Measurements from ENCODE around the gene CAPN12.
"Not testable (repeated sequence)": the region's sequence is repeated elsewhere in the genome, so short reads cannot be mapped to it uniquely, and the experiment has no call there.

CAPN12 gene

DNA sequence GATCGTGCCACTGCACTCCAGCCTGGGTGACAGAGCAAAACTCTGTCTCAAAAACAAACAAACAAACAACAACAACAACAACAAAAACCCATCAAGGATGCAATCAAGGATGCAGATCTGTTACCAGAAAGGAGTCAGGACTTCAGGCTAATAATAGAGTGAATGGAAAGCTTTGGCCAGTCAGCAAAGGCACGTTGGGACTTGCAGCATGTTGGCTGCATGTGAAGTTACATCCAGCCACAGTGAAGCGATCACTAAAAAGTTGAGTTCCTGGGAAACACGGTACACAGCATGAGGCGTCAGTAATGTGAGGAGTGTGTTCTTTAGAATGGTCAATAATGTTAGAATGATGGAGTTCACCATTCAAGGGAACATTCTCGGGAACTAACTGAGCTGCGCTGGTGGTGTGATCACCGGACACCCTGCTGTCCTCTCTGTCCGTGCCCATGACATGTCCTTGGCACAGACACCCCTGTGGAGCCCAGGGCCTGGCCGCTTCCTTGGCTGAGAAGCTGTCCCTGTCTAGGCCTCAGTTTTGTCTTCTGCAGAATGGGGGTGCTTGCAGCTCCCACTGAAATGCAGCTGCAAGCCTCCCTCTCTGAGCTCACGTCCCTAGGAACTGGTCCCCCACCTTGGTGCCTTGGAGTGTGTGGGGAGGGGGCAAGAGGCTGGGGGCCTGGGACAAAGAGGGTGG, 42.4 kb upstream of the CAPN12 start:
- TF ChIP-seq, protein P1, sequence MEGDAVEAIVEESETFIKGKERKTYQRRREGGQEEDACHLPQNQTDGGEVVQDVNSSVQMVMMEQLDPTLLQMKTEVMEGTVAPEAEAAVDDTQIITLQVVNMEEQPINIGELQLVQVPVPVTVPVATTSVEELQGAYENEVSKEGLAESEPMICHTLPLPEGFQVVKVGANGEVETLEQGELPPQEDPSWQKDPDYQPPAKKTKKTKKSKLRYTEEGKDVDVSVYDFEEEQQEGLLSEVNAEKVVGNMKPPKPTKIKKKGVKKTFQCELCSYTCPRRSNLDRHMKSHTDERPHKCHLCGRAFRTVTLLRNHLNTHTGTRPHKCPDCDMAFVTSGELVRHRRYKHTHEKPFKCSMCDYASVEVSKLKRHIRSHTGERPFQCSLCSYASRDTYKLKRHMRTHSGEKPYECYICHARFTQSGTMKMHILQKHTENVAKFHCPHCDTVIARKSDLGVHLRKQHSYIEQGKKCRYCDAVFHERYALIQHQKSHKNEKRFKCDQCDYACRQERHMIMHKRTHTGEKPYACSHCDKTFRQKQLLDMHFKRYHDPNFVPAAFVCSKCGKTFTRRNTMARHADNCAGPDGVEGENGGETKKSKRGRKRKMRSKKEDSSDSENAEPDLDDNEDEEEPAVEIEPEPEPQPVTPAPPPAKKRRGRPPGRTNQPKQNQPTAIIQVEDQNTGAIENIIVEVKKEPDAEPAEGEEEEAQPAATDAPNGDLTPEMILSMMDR (conservative IDR thresholded peaks at IDR 0.05; ENCODE audit: control insufficient read depth, insufficient read depth, low read depth, low read length), result no peak
- no peak for DNase-seq (ENCODE audit: low read depth)
- H3K4me3 ChIP-seq (ENCODE audit: control insufficient read depth, low read depth, low read length), result no peak overlapping the region

DNA sequence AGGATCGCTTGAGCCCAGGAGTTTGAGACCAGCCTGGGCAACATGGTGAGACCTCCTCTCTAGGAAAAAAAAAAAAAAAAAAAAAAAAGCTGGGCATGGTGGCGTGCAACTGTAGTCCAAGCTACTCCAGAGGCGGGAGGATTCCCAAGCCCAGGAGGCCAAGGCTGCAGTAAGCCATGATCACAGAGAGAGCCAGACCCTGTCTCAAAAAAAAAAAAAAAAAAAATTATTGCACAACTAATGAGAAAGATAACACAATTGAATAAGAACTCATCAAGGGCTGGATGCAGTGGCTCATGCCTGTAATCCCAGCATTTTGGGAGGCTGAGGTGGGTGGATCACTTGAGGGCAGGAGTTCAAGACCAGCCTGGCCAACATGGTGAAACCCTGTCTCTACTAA, 41.8 kb upstream of the CAPN12 start:
- H3K4me3 ChIP-seq (ENCODE audit: control insufficient read depth, low read depth, low read length); DNase-seq (ENCODE audit: low read depth): not testable (repeated sequence)

DNA sequence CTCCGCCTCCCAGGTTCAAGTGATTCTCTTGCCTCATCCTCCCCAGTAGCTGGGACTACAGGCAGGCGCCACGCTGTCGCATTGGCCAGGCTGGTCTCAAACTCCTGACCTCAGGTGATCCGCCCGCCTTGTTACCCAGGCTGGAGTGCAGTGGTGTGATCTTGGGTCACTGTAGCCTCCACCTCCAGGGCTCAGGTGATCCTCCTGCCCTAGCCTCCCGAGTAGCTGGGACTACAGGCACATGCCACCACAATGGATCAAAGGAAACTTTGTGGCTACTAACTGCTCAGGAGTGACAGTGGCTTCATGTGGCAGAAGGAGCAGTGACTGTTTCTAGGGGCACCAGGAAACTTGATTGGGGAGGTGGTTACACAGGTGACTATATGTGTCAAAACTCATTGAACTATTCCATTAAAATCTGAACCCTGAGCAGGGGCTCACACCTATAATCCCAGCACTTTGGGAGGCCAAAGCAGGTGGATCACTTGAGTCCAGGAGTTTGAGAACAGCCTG, 41.0 kb upstream of the CAPN12 start:
- no peak for DNase-seq (ENCODE audit: low read depth)
- H3K4me3 ChIP-seq (ENCODE audit: control insufficient read depth, low read depth, low read length), result no peak overlapping the region
- TF ChIP-seq, protein P1 (conservative IDR thresholded peaks at IDR 0.05; ENCODE audit: control insufficient read depth, insufficient read depth, low read depth, low read length), result no peak

DNA sequence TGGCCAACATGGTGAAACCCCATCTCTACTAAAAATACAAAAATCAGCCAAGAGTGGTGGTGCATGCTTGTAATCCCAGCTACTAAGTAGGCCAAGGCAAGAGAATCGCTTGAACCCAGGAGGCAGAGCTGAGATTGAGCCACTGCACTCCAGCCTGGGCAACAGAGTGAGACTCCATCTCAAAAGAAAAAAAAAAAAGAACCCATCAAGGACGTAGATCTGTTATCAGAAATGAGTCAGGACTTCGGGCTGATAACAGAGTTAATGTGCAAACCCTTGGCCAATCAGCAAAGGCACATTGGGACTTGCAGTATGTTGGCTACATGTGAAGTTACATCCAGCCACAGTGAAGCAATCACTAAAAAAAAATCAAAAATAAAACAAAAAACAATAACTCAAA, 40.0 kb upstream of the CAPN12 start:
- H3K4me3 ChIP-seq (ENCODE audit: control insufficient read depth, low read depth, low read length), result no peak overlapping the region
- TF ChIP-seq, protein P1 (conservative IDR thresholded peaks at IDR 0.05; ENCODE audit: control insufficient read depth, insufficient read depth, low read depth, low read length), result no peak
- DNase-seq (ENCODE audit: low read depth), result no peak

DNA sequence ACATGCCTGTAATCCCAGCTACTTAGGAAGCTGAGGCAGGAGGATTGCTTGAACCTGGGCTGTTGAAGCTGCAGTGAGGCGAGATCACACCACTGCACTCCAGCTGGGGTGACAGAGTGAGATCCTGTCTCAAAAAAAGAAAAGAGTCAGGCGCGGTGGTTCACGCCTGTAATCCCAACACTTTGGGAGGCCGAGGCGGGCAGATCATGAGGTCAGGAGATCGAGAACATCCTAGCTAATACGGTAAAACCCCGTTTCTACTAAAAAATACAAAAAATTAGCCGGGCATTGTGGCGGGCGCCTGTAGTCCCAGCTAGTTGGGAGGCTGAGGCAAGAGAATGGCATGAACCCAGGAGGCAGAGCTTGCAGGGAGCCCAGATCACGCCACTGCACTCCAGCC, 37.9 kb upstream of the CAPN12 start:
- not testable (repeated sequence) for H3K4me3 ChIP-seq (ENCODE audit: control insufficient read depth, low read depth, low read length); DNase-seq (ENCODE audit: low read depth)

DNA sequence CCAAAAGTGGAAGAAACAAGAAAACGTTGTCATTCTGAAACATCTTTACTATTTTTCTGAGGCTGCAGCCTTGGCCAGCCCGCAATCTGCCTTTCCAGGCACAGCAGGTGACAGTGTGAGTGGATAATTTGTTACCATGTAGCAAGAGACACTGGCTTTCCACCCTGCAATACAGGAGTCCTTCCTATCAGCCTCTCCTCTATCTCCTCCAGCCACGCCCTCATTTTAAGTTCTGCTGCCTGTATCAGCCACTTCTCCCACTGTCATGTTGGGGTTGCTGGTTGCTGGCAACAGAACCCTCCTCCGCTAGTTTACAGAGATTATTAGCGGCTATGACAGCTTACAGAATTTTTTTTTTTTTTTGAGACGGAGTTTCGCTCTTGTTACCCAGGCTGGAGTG, 36.8 kb upstream of the CAPN12 start:
- TF ChIP-seq, protein P1 (conservative IDR thresholded peaks at IDR 0.05; ENCODE audit: control insufficient read depth, insufficient read depth, low read depth, low read length), result no peak
- H3K4me3 ChIP-seq (ENCODE audit: control insufficient read depth, low read depth, low read length), result no peak overlapping the region
- DNase-seq (ENCODE audit: low read depth), result no peak

DNA sequence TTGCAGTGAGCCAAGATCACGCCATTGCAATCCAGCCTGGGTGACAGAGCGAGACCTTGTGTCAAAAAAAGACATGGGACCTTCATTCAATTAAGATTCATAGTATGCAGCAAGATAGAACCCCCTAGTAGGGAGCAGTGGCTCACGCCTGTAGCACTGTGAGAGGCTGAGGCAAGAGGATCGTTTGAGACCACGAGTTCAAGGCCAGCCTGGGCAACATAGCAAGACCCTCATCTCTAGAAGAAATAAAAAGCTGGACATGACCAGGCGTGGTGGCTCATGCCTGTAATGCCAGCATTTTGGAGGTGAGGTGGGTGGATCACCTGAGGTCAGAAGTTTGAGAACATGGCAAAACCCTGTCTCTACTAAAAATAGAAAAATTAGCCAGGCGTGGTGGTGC, 36.2 kb upstream of the CAPN12 start:
- no peak overlapping the region for H3K4me3 ChIP-seq (ENCODE audit: control insufficient read depth, low read depth, low read length)
- TF ChIP-seq, protein P1 (conservative IDR thresholded peaks at IDR 0.05; ENCODE audit: control insufficient read depth, insufficient read depth, low read depth, low read length), result no peak
- no peak for DNase-seq (ENCODE audit: low read depth)

DNA sequence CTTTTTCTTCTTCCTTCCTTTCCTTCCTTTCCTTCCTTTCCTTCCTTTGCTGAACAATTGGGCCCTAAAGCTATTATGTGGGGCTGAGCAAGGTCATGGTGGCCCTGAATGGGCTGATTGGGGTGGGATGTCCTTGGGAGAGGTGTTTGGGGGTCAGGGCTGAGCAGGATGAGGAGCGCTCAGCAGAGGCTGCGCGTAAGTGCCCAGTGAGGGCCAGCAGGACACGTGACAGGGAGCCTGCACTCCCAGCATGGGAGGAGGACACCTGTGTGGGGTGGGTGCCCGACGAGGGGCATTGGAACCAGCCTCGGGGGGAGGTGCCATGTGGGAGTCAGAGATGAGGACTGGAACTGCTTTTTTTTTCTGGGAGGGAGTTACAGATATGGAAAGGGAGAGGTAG, 34.5 kb upstream of the CAPN12 start:
- no peak overlapping the region for H3K4me3 ChIP-seq (ENCODE audit: control insufficient read depth, low read depth, low read length)
- TF ChIP-seq, protein P1 (conservative IDR thresholded peaks at IDR 0.05; ENCODE audit: control insufficient read depth, insufficient read depth, low read depth, low read length), result no peak
- DNase-seq (ENCODE audit: low read depth), result no peak
